Ramos (cell line): Measurements from ENCODE around the gene SH2D3A.
"Not testable (repeated sequence)": the region's sequence is repeated elsewhere in the genome, so short reads cannot be mapped to it uniquely, and the experiment has no call there.

Source experiments
- in situ Hi-C: fragments of 300-500 bp; cut with MboI; formaldehyde crosslinking; loops from one replicate; pipeline ENCODE4 v1.14.3; 2022; ENCODE audit warnings: low sequenced_read_pairs; ENCODE audit not compliant: unreplicated experiment

Gene SH2D3A

DNA sequence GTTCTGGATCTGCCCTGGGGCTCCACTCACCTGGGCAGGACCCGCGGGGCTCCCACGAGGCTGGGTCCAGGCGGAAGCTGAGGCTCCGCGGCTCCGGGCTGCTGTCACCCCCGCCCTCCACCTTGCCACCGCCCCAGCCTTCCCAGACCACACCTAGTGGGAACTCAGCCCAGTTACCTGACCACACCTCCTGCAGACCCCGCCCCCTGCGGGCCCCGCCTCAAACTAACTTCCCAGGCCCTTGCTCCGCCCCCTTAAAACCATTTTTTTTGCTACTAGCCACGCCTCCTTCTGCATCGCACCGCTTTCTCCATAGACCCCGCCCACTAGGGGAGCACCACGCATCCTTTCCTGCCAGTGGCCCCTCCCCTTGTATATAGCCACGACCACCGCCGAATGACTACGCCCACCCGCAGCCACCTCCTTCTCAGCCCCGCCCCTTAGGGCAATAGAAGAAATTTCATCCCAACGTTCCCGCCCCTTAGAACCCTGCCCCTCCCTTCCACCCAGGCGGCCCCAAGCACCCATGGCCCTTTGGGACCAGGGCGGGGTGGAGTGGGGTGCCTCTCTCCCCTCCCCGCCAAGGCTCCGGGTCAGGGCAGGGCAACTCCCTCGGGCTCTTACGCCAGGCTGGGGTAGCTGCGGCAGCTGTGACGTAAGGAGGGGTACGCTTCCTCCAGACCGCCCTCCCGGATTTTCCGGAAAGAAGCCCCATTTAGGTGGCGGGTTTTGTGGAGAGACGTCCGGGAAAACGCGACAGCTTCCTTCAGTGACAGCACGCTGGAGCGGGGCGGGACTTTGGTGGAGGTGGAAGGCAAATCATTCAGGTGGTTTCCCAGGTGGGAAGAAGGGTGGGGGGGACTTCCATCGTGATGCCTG, at the start of gene SH2D3A:
Gene SH2D3A (minus strand): TSS at position 79 of the 879 bp plus-strand sequence. CDS start 3,687 bp downstream, outside the sequence.
- in situ Hi-C loops, result no loop called here

GRCh38 chr19:6813659-6814058, 46.4 kb upstream of the SH2D3A start:
- in situ Hi-C loops, result no loop called here

DNA sequence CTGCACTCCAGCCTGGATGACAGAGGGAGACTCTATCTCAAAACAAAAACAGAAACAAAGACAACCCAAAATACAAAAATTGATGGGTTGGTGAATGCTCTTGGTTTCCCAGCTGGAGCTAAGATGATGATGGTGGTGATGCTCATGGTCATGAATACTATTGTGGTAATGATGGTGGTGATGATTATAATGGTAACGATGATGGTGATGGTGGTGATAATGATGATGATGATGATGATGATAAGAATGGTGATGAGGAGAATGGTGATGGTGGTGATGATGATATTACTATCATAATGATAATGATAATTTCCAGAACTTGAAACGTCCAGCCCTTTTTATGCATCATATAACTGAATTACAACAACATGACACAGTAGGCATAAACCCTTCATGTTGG, 45.4 kb upstream of the SH2D3A start:
- in situ Hi-C loops, result no loop called here

DNA sequence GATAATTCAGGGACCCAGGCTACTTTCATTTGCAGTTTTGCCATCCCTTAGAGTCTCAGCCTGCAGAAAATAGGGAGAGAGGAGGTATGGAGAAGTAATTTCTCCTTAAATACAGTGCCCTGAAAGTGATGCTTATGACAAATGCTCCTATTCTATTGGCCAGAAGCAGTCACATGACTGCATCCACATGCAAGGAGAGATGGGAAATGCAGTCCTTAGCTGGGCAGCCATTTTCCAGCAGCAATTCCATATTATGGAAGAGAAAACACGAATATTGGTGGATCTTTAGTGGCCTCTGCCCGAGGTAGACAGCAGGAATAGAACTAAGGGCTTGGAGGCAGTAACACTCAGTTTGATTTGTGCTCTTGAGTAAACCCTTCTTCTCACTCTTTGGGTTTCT, 44.7 kb upstream of the SH2D3A start:
- in situ Hi-C loops, result no loop called here

- in situ Hi-C loops, result no loop called here
Observed at GRCh38 chr19:6811378-6811777, 44.1 kb upstream of the SH2D3A start.

GRCh38 chr19:6809262-6809661, 42.0 kb upstream of the SH2D3A start:
- in situ Hi-C loops, result no loop called here

GRCh38 chr19:6808494-6808893, 41.3 kb upstream of the SH2D3A start:
- in situ Hi-C loops, result no loop called here

GRCh38 chr19:6807291-6807690, 40.1 kb upstream of the SH2D3A start:
- in situ Hi-C loops, result no loop called here

GRCh38 chr19:6806488-6806887, 39.3 kb upstream of the SH2D3A start:
- in situ Hi-C loops, result no loop called here

GRCh38 chr19:6803036-6803404, 35.8 kb upstream of the SH2D3A start:
- in situ Hi-C loops, result no loop called here

DNA sequence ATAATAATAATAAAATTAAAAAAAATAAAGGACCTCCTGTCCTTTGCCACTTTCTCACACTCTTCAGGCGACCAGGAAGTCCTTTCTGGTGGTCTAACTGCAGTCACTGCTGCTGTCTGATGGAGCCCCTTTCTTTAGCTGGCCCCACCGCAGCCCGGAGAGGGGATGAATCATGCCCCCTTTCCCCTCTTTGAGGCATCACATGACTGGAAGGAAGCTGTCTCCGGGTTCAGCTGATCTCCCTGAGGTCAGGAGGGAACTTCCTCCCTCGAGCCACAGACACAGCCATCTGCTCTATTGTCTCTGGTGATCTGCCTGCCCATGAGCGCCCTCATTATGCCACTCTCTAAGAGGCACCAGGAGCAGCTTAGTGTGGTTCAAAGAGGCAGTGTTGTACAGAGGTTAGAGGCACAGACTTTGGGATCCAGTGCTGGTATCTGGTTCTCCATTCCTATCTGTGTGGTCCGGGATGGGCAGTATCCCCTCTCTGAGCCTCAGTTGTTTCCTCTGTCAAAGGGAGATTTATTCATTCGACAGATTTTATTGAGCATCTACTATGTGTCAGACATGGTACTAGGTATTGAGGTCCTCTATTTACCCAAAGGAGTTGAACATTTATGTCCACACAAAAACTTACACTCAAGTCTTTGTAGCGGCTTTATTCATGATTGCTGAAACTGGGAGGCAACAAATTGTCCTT, 35.3 kb upstream of the SH2D3A start:
- in situ Hi-C loops, result no loop called here

DNA sequence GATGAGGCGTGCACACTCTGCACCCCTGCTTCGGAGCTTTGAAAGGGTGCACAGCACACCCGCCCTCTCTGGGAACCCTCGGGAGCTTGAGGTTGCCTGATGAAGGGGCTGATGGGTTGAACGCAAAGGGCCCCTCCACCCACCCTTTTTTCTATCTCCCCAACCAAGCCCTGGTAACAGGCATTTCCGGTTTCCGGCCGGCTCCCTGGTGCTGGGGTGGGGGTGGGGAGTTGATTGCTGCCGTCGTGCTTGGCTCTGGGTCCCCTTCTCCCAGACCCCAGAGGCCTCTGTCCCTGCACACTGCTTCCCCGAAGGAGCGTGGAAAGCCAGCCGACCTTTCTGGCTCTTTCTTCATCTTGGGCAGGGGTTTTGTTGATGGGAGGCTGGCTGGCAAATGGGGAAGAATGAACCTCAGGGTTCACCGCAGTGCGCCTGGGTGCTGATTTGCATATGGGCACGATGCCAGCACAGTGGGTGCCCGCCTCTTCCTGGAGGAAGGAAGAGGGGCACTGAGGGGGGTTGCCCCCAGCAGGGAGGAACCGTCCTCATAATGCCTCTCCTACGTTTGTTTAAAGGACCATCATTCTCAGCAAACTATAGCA, 34.4 kb upstream of the SH2D3A start:
- in situ Hi-C loops, result no loop called here

- in situ Hi-C loops, result no loop called here
Observed at GRCh38 chr19:6800991-6801484, 33.8 kb upstream of the SH2D3A start.

GRCh38 chr19:6800160-6800790, 33.0 kb upstream of the SH2D3A start:
- in situ Hi-C loops, result not testable (repeated sequence)

DNA sequence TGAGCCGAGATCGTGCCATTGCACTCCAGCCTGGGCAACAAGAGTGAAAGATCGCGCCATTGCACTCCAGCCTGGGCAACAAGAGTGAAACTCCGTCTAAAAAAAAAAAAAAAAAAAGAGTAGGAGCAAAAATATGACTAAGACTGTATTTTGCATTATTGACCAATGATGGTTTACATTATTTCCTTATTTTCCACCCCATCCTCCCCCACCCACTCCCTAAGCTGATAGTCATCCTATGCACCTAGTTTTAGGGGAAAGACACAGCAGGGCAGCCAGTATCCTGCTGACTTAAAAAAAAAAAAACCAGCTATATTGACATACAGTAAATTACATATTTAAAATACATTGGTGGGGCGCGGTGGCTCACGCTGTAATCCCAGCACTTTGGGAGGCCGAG, 30.4 kb upstream of the SH2D3A start:
- in situ Hi-C loops, result no loop called here

- in situ Hi-C loops, result no loop called here
Observed at GRCh38 chr19:6796278-6796677, 29.0 kb upstream of the SH2D3A start.

DNA sequence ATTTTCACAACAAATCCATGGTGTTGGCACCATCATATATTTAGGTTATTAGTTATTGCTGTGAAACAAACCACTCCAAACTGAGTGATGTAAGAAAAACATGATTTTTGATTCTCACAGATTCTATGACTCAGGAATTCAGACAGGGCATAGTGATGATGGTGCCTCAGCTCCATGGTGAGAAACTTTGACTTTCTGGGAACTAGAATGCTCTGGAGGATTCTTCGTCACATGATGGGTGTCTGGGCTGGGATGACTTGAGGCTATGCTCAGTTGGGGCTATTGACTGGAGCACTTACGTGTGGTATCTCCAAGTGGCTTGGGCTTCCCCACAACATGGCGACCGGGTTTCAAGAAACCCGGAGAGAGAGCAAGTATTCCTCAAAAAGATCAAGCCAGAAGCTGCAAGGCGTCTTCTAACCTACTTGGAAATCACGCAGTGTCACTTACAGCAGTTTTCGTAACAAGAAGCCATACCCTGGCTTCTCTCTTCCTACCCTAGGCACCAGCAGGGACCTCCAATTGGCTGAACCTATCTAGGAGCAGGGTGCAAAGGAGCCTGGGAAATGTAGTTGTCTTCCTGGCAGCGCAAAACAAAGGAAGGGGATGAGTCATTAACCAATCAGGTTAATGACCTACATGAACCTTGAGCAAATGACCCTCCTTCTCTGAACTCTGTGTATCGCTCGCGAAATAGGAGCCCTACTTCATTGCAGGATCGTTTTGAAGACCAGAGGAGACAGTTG, 27.6 kb upstream of the SH2D3A start:
- in situ Hi-C loops, result no loop called here

DNA sequence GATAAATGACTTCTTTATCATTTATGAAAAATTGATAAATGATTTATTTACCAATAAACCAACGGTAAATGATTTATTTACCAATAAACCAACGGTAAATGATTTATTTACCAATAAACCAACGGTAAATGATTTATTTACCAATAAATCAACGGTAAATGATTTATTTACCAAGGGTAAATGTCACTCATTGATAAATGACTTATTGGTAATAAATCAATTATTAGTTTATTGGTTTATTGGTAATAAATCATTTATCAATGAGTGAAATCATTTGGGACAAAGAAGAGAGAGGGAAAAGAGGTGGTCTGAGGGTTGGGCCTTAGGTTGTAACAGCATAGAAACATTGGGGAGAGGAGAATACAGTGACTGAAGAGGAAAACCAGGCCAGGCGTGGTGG, 26.7 kb upstream of the SH2D3A start:
- in situ Hi-C loops, result no loop called here

DNA sequence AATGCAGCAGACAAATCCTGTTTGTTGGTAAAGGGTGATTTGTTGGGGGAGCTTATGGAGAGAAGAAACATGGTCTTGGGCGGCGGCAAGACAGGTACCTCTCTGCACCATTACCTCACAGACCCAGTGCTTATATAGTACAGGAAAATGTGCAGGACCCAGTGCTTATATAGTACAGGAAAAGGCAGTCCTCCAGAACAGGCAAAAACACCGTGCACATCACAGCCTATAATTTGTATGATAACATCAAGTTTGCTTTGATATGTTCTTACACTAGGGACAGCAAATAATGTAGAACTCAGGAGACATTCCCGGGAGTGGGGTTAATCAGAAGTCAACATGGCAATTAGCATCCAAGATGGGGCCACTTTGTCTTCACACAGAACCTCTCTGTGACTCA, 26.2 kb upstream of the SH2D3A start:
- in situ Hi-C loops, result no loop called here

GRCh38 chr19:6791237-6791636, 24.0 kb upstream of the SH2D3A start:
- in situ Hi-C loops, result no loop called here
